Measurements from ENCODE around the gene ROR2.
"Not testable (repeated sequence)": the region's sequence is repeated elsewhere in the genome, so short reads cannot be mapped to it uniquely, and the experiment has no call there.

Gene ROR2

GRCh38 chr9:91795598-91796241 lies 154.3 kb downstream of the ROR2 start:
- DNase-seq: no peak

GRCh38 chr9:91793371-91793770 lies 156.7 kb downstream of the ROR2 start:
- DNase-seq: not testable (repeated sequence)

GRCh38 chr9:91790917-91791316 lies 159.1 kb downstream of the ROR2 start:
- peak; percentile 64 for DNase-seq

- DNase-seq: no peak
Observed at GRCh38 chr9:91789941-91790340, 160.1 kb downstream of the ROR2 start.

- DNase-seq: no peak
Observed at GRCh38 chr9:91787931-91788330, 162.1 kb downstream of the ROR2 start.

GRCh38 chr9:91786132-91786896 lies 163.7 kb downstream of the ROR2 start:
- no peak for DNase-seq

GRCh38 chr9:91785447-91785842 lies 164.6 kb downstream of the ROR2 start:
- DNase-seq: no peak

GRCh38 chr9:91784673-91785446 lies 165.2 kb downstream of the ROR2 start:
- DNase-seq: no peak

- no peak for DNase-seq
Observed at GRCh38 chr9:91783876-91784672, 166.0 kb downstream of the ROR2 start.

- DNase-seq: no peak
Observed at GRCh38 chr9:91783411-91783810, 166.6 kb downstream of the ROR2 start.

- no peak for DNase-seq
Observed at GRCh38 chr9:91782708-91783214, 167.3 kb downstream of the ROR2 start.

- DNase-seq: no peak
Observed at GRCh38 chr9:91781906-91782305, 168.1 kb downstream of the ROR2 start.

GRCh38 chr9:91781116-91781515 lies 168.9 kb downstream of the ROR2 start:
- no peak for DNase-seq

- peak; percentile 9 for DNase-seq
Observed at GRCh38 chr9:91778031-91778430, 172.0 kb downstream of the ROR2 start.

GRCh38 chr9:91777292-91777830 lies 172.7 kb downstream of the ROR2 start:
- DNase-seq: peak; percentile 64

GRCh38 chr9:91776409-91777291 lies 173.4 kb downstream of the ROR2 start:
- DNase-seq: peak; percentile 38

GRCh38 chr9:91775708-91776028 lies 174.4 kb downstream of the ROR2 start:
- DNase-seq: no peak

GRCh38 chr9:91775011-91775707 lies 174.9 kb downstream of the ROR2 start:
- DNase-seq: peak; percentile 55

- DNase-seq: no peak
Observed at GRCh38 chr9:91773156-91773555, 176.9 kb downstream of the ROR2 start.

- DNase-seq: peak; percentile 12
Observed at GRCh38 chr9:91771864-91772263, 178.2 kb downstream of the ROR2 start.

GRCh38 chr9:91771027-91771426 lies 179.0 kb downstream of the ROR2 start:
- DNase-seq: peak; percentile 92
